ENCODE results near the gene SYTL3.

SYTL3 gene

GRCh38 chr6:158753811-158754210 is 104.0 kb downstream of the SYTL3 start:
- Histone ChIP-seq H3K36me3 (ENCODE audit: control insufficient read depth, low read depth, low read length) (no peaks in the 10 kb centered on the region), H3K9me3 (ENCODE audit: control insufficient read depth, low read depth, low read length) (no peaks in the 10 kb centered on the region), H3K9ac (ENCODE audit: low read length) (no peak overlapping the region), H3K27ac (ENCODE audit: low read length) (no peak overlapping the region), H3K4me1 (ENCODE audit: control insufficient read depth, low read depth, low read length) (peaks cover 7% of the 10 kb centered on the region), H3K4me3 (ENCODE audit: low read length) (no peak overlapping the region), H3K27me3 (ENCODE audit: control insufficient read depth, insufficient read depth, low read length) (no peaks in the 10 kb centered on the region)

- H3K36me3 ChIP-seq (ENCODE audit: control insufficient read depth, low read depth, low read length) = no peaks in the 10 kb centered on the region
- H3K27me3 ChIP-seq (ENCODE audit: control insufficient read depth, insufficient read depth, low read length) = no peaks in the 10 kb centered on the region
- peaks cover 7% of the 10 kb centered on the region for H3K4me1 ChIP-seq (ENCODE audit: control insufficient read depth, low read depth, low read length)
- H3K9me3 ChIP-seq (ENCODE audit: control insufficient read depth, low read depth, low read length) = no peaks in the 10 kb centered on the region
- H3K9ac ChIP-seq (ENCODE audit: low read length) = no peak overlapping the region
- no peak overlapping the region for H3K4me3 ChIP-seq (ENCODE audit: low read length)
- H3K27ac ChIP-seq (ENCODE audit: low read length) = no peak overlapping the region
Measured at GRCh38 chr6:158754738-158755137, 104.9 kb downstream of the SYTL3 start.

- H3K9me3 ChIP-seq (ENCODE audit: control insufficient read depth, low read depth, low read length) = no peaks in the 10 kb centered on the region
- H3K36me3 ChIP-seq (ENCODE audit: control insufficient read depth, low read depth, low read length) = no peaks in the 10 kb centered on the region
- H3K4me1 ChIP-seq (ENCODE audit: control insufficient read depth, low read depth, low read length) = peaks cover 9% of the 10 kb centered on the region
- H3K27me3 ChIP-seq (ENCODE audit: control insufficient read depth, insufficient read depth, low read length) = no peaks in the 10 kb centered on the region
- H3K27ac ChIP-seq (ENCODE audit: low read length) = no peak overlapping the region
- no peak overlapping the region for H3K9ac ChIP-seq (ENCODE audit: low read length)
- H3K4me3 ChIP-seq (ENCODE audit: low read length) = no peak overlapping the region
Measured at GRCh38 chr6:158755636-158756035, 105.8 kb downstream of the SYTL3 start.

- no peaks in the 10 kb centered on the region for H3K36me3 ChIP-seq (ENCODE audit: control insufficient read depth, low read depth, low read length)
- peaks cover 12% of the 10 kb centered on the region for H3K4me1 ChIP-seq (ENCODE audit: control insufficient read depth, low read depth, low read length)
- H3K27me3 ChIP-seq (ENCODE audit: control insufficient read depth, insufficient read depth, low read length) = no peaks in the 10 kb centered on the region
Measured at GRCh38 chr6:158756126-158756525, 106.3 kb downstream of the SYTL3 start.

GRCh38 chr6:158756977-158757752 is 107.3 kb downstream of the SYTL3 start:
- peaks cover 12% of the 10 kb centered on the region for H3K4me1 ChIP-seq (ENCODE audit: control insufficient read depth, low read depth, low read length)
- no peak overlapping the region for H3K4me3 ChIP-seq (ENCODE audit: low read length)
- no peaks in the 10 kb centered on the region for H3K27me3 ChIP-seq (ENCODE audit: control insufficient read depth, insufficient read depth, low read length)
- no peaks in the 10 kb centered on the region for H3K9me3 ChIP-seq (ENCODE audit: control insufficient read depth, low read depth, low read length)
- H3K9ac ChIP-seq (ENCODE audit: low read length) = no peak overlapping the region
- H3K36me3 ChIP-seq (ENCODE audit: control insufficient read depth, low read depth, low read length) = no peaks in the 10 kb centered on the region
- H3K27ac ChIP-seq (ENCODE audit: low read length) = no peak overlapping the region

More at GRCh38 chr6:158756126-158756525, 106.3 kb downstream of the SYTL3 start:
- no peaks in the 10 kb centered on the region for H3K9me3 ChIP-seq (ENCODE audit: control insufficient read depth, low read depth, low read length)
- H3K4me3 ChIP-seq (ENCODE audit: low read length) = no peak overlapping the region
- no peak overlapping the region for H3K9ac ChIP-seq (ENCODE audit: low read length)
- no peak overlapping the region for H3K27ac ChIP-seq (ENCODE audit: low read length)

GRCh38 chr6:158757753-158758090 is 107.9 kb downstream of the SYTL3 start:
- no peaks in the 10 kb centered on the region for H3K36me3 ChIP-seq (ENCODE audit: control insufficient read depth, low read depth, low read length)
- H3K9me3 ChIP-seq (ENCODE audit: control insufficient read depth, low read depth, low read length) = no peaks in the 10 kb centered on the region
- no peak overlapping the region for H3K27ac ChIP-seq (ENCODE audit: low read length)
- H3K27me3 ChIP-seq (ENCODE audit: control insufficient read depth, insufficient read depth, low read length) = no peaks in the 10 kb centered on the region
- H3K4me1 ChIP-seq (ENCODE audit: control insufficient read depth, low read depth, low read length) = peaks cover 12% of the 10 kb centered on the region
- H3K9ac ChIP-seq (ENCODE audit: low read length) = no peak overlapping the region
- no peak overlapping the region for H3K4me3 ChIP-seq (ENCODE audit: low read length)

GRCh38 chr6:158758451-158758860 is 108.6 kb downstream of the SYTL3 start:
- Histone ChIP-seq H3K9ac (ENCODE audit: low read length) (no peak overlapping the region), H3K4me3 (ENCODE audit: low read length) (no peak overlapping the region), H3K9me3 (ENCODE audit: control insufficient read depth, low read depth, low read length) (no peaks in the 10 kb centered on the region), H3K36me3 (ENCODE audit: control insufficient read depth, low read depth, low read length) (no peaks in the 10 kb centered on the region), H3K4me1 (ENCODE audit: control insufficient read depth, low read depth, low read length) (peaks cover 12% of the 10 kb centered on the region), H3K27ac (ENCODE audit: low read length) (no peak overlapping the region), H3K27me3 (ENCODE audit: control insufficient read depth, insufficient read depth, low read length) (no peaks in the 10 kb centered on the region)

GRCh38 chr6:158758941-158759479 is 109.2 kb downstream of the SYTL3 start:
- Histone ChIP-seq H3K4me1 (ENCODE audit: control insufficient read depth, low read depth, low read length) (peaks cover 12% of the 10 kb centered on the region), H3K27ac (ENCODE audit: low read length) (no peak overlapping the region), H3K9ac (ENCODE audit: low read length) (no peak overlapping the region), H3K27me3 (ENCODE audit: control insufficient read depth, insufficient read depth, low read length) (no peaks in the 10 kb centered on the region), H3K4me3 (ENCODE audit: low read length) (no peak overlapping the region), H3K9me3 (ENCODE audit: control insufficient read depth, low read depth, low read length) (no peaks in the 10 kb centered on the region), H3K36me3 (ENCODE audit: control insufficient read depth, low read depth, low read length) (no peaks in the 10 kb centered on the region)

GRCh38 chr6:158759966-158760617 is 110.2 kb downstream of the SYTL3 start:
- Histone ChIP-seq H3K9ac (ENCODE audit: low read length) (no peak overlapping the region), H3K4me1 (ENCODE audit: control insufficient read depth, low read depth, low read length) (peaks cover 12% of the 10 kb centered on the region), H3K4me3 (ENCODE audit: low read length) (no peak overlapping the region), H3K27me3 (ENCODE audit: control insufficient read depth, insufficient read depth, low read length) (no peaks in the 10 kb centered on the region), H3K9me3 (ENCODE audit: control insufficient read depth, low read depth, low read length) (no peaks in the 10 kb centered on the region), H3K27ac (ENCODE audit: low read length) (no peak overlapping the region), H3K36me3 (ENCODE audit: control insufficient read depth, low read depth, low read length) (peaks cover 6% of the 10 kb centered on the region)

GRCh38 chr6:158760618-158761250 is 110.9 kb downstream of the SYTL3 start:
- Histone ChIP-seq H3K27me3 (ENCODE audit: control insufficient read depth, insufficient read depth, low read length) (no peaks in the 10 kb centered on the region), H3K4me3 (ENCODE audit: low read length) (no peak overlapping the region), H3K27ac (ENCODE audit: low read length) (no peak overlapping the region), H3K9me3 (ENCODE audit: control insufficient read depth, low read depth, low read length) (no peaks in the 10 kb centered on the region), H3K36me3 (ENCODE audit: control insufficient read depth, low read depth, low read length) (peaks cover 12% of the 10 kb centered on the region), H3K4me1 (ENCODE audit: control insufficient read depth, low read depth, low read length) (peaks cover 12% of the 10 kb centered on the region), H3K9ac (ENCODE audit: low read length) (no peak overlapping the region)

- Histone ChIP-seq H3K36me3 (ENCODE audit: control insufficient read depth, low read depth, low read length) (peaks cover 22% of the 10 kb centered on the region), H3K4me1 (ENCODE audit: control insufficient read depth, low read depth, low read length) (peaks cover 12% of the 10 kb centered on the region), H3K9me3 (ENCODE audit: control insufficient read depth, low read depth, low read length) (no peaks in the 10 kb centered on the region), H3K9ac (ENCODE audit: low read length) (no peak overlapping the region), H3K4me3 (ENCODE audit: low read length) (no peak overlapping the region), H3K27ac (ENCODE audit: low read length) (no peak overlapping the region), H3K27me3 (ENCODE audit: control insufficient read depth, insufficient read depth, low read length) (no peaks in the 10 kb centered on the region)
Measured at GRCh38 chr6:158761746-158762145, 111.9 kb downstream of the SYTL3 start.
